ENCODE results near the gene GOPC.

Gene GOPC

DNA sequence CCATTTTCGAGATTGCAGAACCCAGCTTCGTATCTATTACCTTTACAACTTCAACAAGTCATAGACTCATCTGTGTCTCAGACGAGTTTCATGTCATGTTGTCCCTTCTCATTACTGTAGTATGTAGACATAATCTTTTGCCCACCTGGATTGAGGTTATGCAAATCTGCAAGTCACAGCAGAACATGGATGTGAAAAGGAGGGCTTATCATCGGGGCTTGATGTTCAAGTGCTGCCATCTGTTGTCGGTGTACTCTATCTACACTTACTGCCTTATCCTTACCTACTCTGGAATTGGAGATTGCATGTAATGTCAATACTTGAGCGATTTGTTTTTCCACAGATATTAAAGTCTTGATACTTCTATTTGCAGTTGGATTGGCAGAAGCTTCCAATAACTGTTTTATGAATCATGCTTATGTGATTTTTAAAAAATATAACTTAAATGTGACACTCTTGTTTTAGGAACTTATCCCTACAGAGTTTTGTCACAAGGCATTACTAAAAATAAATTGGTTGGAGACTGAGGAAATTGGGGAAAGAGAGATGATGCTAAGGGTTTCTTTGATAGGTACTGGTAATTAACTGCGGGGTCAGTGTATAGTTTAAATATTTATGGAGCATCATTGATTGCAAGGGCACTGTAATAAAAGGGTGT, 3.0 kb upstream of the GOPC start:
- Mint-ChIP-seq H3K4me1 (ENCODE audit: low read depth) (peaks cover 23% of the 10 kb centered on the region), H3K36me3 (peaks cover under 1% of the 10 kb centered on the region), H3K27me3 (peaks cover 9% of the 10 kb centered on the region), H3K9me3 (ENCODE audit: low read depth) (no peaks in the 10 kb centered on the region), H3K27ac (peak overlapping the region; percentile 4), H3K4me3 (no peak overlapping the region)

DNA sequence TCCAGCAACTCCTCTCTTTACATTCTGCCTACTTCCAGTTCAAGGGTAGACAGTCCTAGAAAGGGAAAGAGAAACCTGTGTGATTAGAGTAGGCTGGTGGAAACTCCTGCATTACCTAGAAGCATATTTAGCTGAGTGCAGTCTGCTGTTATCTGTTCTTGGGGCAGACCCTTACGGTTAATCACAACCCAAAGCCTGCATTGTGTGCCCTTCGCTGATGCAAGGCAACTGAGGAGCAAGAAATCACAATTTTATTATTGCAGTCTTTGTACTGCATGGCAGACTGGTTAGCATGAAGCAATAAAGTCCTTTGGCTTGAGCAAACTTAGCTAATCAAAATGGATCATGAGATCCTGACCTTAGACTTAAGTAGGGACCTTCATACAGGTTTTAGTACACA, 1.5 kb upstream of the GOPC start:
- H3K27me3 Mint-ChIP-seq, result peaks cover 5% of the 10 kb centered on the region
- H3K9me3 Mint-ChIP-seq (ENCODE audit: low read depth), result no peaks in the 10 kb centered on the region
- H3K27ac Mint-ChIP-seq, result no peak overlapping the region
- H3K4me3 Mint-ChIP-seq, result peak overlapping the region; percentile 35
- H3K4me1 Mint-ChIP-seq (ENCODE audit: low read depth), result peaks cover 35% of the 10 kb centered on the region
- peaks cover 4% of the 10 kb centered on the region for H3K36me3 Mint-ChIP-seq

DNA sequence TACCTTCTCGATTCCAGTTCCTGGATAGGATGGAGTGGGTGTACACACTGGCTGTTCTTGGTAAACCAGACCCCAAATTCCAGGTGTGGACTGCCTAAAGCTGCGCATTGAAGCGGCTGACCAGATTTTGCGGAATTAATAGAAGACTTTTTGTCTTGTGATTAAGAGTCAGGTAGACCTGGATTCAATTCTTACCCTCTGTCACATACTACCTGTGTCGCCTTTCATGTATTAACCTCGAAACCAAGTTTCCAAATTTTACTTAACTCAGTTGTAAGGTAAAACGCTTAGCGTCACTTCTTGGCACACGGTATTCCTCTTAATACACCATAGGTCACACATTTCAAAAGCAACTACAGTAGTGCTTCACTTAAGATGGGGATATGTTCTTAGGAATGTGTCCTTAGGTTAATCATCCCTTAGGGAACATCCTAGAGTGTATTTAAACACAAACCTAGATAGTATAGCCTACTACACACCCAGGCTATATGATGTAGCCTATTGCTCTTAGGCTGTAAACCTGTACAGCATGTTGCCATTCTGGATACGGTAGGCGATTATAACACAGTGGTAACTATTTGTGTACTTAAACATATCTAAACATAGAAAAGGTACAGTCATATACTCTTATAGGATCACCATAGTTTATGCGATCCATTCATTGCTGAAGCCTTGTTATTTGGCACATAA, 733 bp upstream of the GOPC start:
- H3K27me3 Mint-ChIP-seq, result peaks cover 3% of the 10 kb centered on the region
- H3K27ac Mint-ChIP-seq, result peak overlapping the region; percentile 99
- H3K36me3 Mint-ChIP-seq, result peaks cover 9% of the 10 kb centered on the region
- H3K4me3 Mint-ChIP-seq, result peak overlapping the region; percentile 99
- peaks cover 42% of the 10 kb centered on the region for H3K4me1 Mint-ChIP-seq (ENCODE audit: low read depth)
- H3K9me3 Mint-ChIP-seq (ENCODE audit: low read depth), result no peaks in the 10 kb centered on the region

DNA sequence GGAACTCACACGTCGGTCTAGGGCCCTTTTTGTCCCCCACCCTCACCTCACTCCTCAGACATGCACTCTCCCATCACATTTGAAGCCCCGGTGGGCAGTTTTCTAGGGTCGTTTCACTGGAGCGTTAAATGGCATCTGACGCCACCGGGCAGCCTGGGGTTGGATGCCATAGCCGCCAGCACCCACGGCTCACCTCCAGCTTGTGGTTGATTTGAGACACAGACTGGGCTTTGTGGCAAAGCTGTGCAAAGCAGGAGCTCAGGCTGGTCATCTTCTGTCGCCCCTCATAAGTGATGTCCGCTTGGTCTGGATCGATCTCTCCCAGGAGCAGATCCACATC, 530 bp downstream of the GOPC start:
- H3K4me3 Mint-ChIP-seq, result peak overlapping the region; percentile 99
- no peaks in the 10 kb centered on the region for H3K9me3 Mint-ChIP-seq (ENCODE audit: low read depth)
- H3K27ac Mint-ChIP-seq, result peak overlapping the region; percentile 99
- H3K27me3 Mint-ChIP-seq, result no peaks in the 10 kb centered on the region
- peaks cover 46% of the 10 kb centered on the region for H3K4me1 Mint-ChIP-seq (ENCODE audit: low read depth)
- peaks cover 18% of the 10 kb centered on the region for H3K36me3 Mint-ChIP-seq

DNA sequence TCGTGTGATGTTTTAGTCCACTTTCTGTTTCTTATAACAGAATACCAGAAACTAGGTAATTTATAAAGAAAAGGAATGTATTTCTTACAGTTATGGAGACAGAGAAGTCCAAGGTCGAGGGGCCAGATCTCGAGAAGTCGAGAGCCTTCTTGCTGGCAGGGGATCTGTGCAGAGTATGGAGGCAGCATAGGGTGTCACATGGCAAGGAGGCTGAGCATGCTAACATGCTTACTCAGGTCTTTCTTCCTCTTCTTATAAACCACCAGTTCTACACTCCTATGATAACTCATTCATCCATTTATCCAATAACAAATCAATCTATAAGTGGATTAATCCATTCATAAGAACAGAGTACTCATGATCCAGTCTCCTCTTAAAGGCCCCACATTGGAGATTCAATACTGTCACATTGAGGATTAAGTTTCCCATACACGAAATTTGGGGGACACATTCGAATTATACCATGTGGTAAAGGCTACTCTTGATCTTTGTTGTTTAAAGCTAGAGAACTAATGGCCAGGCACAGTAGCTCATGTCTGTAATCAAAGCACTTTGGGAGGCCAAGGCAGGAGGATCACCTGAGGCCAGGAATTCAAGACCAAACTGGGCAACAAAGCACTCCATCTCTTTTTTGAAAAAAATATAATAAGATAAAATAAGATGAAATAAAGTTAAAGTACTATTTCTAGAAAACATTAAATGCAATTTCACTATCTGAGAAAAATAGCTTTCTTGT, 2.1 kb downstream of the GOPC start:
- Mint-ChIP-seq H3K4me1 (ENCODE audit: low read depth) (peaks cover 45% of the 10 kb centered on the region), H3K9me3 (ENCODE audit: low read depth) (peaks cover 8% of the 10 kb centered on the region), H3K36me3 (peaks cover 28% of the 10 kb centered on the region), H3K4me3 (peak overlapping the region; percentile 99), H3K27ac (peak overlapping the region; percentile 16), H3K27me3 (no peaks in the 10 kb centered on the region)

DNA sequence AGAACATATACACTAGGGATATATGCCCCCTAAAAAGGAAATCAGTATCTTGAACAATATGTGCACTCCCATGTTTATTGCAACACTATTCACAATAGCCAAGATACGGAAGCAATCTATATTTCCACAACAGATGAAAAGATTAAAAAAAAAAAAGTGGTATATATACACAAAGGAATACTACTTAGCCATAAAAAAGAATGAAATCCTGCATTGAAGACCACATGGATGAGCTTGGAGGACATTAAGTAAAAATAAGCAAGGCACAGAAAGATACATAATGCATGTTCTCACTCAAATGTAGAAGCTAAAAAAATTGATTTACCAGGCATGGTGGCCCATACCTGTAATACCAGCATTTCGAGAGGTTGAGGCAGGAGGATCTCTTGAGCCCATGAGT, 4.6 kb downstream of the GOPC start:
- no peak overlapping the region for H3K27ac Mint-ChIP-seq
- no peak overlapping the region for H3K4me3 Mint-ChIP-seq

DNA sequence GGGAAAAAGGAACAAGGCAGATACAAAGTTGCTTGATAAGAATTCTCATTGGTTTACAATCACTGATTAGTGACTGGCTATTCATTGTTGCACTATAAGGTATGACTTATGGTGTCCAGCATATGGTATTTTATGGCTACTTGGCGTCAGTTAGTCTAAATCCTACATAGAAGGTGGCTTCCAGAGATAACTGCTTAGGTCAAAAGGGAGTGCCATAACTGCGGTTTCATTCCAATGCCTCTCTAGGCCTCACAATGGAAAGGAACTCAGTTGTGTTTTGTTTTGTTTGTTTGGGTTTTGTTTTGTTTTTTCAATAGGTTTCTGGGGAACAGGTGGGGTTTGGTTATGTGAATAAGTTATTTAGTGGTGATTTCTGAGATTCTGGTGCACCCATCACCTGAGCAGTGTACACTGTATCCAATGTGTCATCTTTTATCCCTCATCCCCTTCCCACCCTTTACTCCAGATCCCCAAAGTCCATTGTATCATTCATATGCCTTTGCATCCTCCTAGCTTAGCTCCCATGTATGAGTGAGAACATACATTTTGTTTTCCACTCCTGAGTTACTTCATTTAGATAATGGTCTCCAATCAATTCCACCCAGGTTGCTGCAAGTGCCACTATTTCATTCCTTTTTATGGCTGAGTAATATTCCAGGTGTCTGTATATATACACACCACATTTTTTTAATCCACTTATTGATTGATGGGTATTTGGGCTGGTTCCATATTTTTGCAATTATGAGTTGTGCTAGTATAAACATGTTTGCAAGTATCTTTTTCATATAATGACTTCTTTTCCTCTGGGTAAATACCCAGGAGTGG, 7.0 kb downstream of the GOPC start:
- no peaks in the 10 kb centered on the region for H3K27me3 Mint-ChIP-seq
- H3K4me3 Mint-ChIP-seq, result no peak overlapping the region
- peaks cover 34% of the 10 kb centered on the region for H3K36me3 Mint-ChIP-seq
- H3K27ac Mint-ChIP-seq, result no peak overlapping the region
- peaks cover 8% of the 10 kb centered on the region for H3K9me3 Mint-ChIP-seq (ENCODE audit: low read depth)
- H3K4me1 Mint-ChIP-seq (ENCODE audit: low read depth), result peaks cover 34% of the 10 kb centered on the region

More for the DNA sequence above, 4.6 kb downstream of the GOPC start:
- no peaks in the 10 kb centered on the region for H3K27me3 Mint-ChIP-seq
- peaks cover 28% of the 10 kb centered on the region for H3K36me3 Mint-ChIP-seq
- H3K9me3 Mint-ChIP-seq (ENCODE audit: low read depth), result peaks cover 8% of the 10 kb centered on the region
- H3K4me1 Mint-ChIP-seq (ENCODE audit: low read depth), result peaks cover 36% of the 10 kb centered on the region

DNA sequence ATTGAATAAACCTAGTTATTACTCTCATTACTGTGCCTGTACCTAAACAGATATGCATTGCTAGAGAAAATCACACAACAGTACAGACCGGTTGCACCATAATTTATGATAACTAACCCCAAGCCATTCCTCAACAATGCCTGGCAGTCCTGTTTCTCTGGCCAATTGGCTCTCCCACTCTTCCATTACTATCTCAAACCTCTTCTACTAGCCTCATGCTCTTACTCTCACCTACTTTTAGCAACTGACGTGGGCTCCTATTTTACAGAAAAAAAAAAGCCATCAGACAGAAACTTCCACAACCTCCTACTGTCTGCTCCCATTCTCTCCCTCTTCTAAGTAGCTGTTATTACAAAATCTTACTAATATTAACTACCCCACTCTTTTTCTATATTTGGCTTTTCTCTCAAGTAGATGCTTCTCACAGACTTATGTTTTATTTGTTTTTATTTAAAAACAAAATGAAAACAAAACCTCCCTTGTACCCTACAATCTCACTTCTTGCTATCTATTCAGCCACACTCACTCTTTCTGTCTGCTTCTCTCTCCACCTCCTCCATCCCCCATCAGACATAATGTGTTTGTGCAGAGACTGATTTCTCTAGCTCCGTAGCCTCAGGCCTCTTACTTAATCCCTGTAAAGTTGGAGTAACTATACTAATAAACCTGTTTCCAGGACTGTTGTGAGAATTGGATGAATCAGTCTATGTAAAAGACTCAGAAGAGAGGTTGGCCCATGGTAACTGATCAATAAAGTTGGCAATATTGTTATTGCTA, 9.1 kb downstream of the GOPC start:
- Mint-ChIP-seq H3K4me1 (ENCODE audit: low read depth) (peaks cover 20% of the 10 kb centered on the region), H3K36me3 (peaks cover 30% of the 10 kb centered on the region), H3K4me3 (no peak overlapping the region), H3K27ac (no peak overlapping the region), H3K27me3 (no peaks in the 10 kb centered on the region), H3K9me3 (ENCODE audit: low read depth) (peaks cover 8% of the 10 kb centered on the region)

DNA sequence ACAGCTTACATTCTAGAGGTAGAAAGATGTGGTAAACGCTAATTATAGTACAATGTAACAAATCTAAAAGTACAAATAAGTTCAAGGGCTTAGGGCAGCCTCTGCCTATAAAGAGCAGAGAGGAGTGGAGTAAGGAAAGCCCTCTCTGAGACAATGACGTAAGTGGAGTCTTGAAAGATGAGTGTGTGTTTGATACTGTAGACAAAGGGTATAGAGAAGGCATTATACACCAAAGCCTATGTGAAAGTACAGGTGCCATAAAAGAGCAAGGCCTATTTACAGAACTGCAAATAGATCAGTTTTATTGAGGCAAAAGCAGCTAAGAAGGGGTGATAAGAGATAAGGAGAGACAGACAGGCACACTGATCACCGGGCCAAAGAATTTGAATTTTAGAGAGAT, 10.9 kb downstream of the GOPC start:
- Mint-ChIP-seq H3K27me3 (no peaks in the 10 kb centered on the region), H3K9me3 (ENCODE audit: low read depth) (peaks cover 8% of the 10 kb centered on the region), H3K4me3 (no peak overlapping the region), H3K4me1 (ENCODE audit: low read depth) (peaks cover 24% of the 10 kb centered on the region), H3K36me3 (peaks cover 25% of the 10 kb centered on the region), H3K27ac (no peak overlapping the region)

DNA sequence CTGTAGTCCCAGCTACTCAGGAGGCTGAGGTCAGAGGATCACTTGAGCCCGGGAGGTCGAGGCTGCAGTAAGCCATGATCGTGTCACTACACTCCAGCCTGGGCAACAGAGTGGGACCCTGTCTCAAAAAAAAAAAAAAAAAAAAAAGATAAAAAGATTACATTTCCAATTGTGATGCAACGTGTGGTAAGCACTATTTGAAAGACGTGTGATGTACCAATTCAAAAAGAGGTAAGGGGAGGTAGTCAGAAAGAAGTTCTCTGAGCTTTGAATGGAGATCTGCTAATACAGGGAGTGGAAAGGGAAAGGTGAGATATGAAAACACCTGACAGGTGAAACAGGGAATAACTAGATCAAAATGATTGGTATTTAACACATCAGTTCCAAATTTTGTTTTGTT, 11.9 kb downstream of the GOPC start:
- H3K4me1 Mint-ChIP-seq (ENCODE audit: low read depth), result peaks cover 30% of the 10 kb centered on the region
- H3K27ac Mint-ChIP-seq, result no peak overlapping the region
- H3K4me3 Mint-ChIP-seq, result no peak overlapping the region
- H3K36me3 Mint-ChIP-seq, result peaks cover 17% of the 10 kb centered on the region
- no peaks in the 10 kb centered on the region for H3K9me3 Mint-ChIP-seq (ENCODE audit: low read depth)
- H3K27me3 Mint-ChIP-seq, result no peaks in the 10 kb centered on the region

DNA sequence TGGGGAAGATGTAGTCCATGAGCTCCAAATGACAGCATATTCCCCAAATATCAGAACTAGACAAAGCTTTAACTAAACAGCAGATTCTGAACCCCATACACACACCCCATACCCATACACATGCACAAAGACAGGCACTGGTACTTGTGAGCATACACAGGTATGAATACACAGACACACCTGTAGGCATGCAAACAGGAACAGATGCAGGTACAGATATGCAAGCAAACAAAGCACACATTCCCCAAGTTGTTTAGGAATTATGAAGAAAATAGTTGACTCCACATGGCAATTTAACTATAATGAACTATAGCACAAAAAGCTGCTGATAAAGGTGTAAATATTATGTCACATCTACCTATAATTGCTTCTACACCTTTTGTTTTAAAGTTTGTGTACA, 16.7 kb downstream of the GOPC start:
- Mint-ChIP-seq H3K27ac (no peak overlapping the region), H3K4me1 (ENCODE audit: low read depth) (peaks cover 47% of the 10 kb centered on the region)

DNA sequence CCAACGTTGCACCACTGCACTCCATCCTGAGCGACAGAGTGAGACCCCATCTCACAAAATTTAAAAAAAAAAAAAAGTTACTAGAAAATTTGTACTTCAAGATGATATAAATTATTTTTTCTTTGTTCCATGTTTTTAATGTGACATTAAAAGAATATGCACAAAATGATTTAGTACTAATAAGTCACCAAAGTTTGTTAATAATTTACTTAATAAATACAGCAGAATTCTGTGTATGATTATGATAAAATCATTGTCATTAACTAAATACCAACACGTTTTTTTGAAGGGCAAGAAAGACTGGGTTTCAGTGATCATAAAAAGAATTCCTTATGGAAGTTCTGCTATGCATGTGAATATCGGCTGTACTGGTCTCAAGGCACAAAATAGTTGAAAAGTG, 28.1 kb downstream of the GOPC start:
- H3K27me3 Mint-ChIP-seq, result no peaks in the 10 kb centered on the region
- H3K4me1 Mint-ChIP-seq (ENCODE audit: low read depth), result peaks cover under 1% of the 10 kb centered on the region
- H3K9me3 Mint-ChIP-seq (ENCODE audit: low read depth), result no peaks in the 10 kb centered on the region
- no peak overlapping the region for H3K4me3 Mint-ChIP-seq
- peaks cover 2% of the 10 kb centered on the region for H3K36me3 Mint-ChIP-seq
- no peak overlapping the region for H3K27ac Mint-ChIP-seq

More for the DNA sequence above, 16.7 kb downstream of the GOPC start:
- Mint-ChIP-seq H3K36me3 (peaks cover 16% of the 10 kb centered on the region), H3K27me3 (no peaks in the 10 kb centered on the region), H3K9me3 (ENCODE audit: low read depth) (no peaks in the 10 kb centered on the region), H3K4me3 (no peak overlapping the region)

DNA sequence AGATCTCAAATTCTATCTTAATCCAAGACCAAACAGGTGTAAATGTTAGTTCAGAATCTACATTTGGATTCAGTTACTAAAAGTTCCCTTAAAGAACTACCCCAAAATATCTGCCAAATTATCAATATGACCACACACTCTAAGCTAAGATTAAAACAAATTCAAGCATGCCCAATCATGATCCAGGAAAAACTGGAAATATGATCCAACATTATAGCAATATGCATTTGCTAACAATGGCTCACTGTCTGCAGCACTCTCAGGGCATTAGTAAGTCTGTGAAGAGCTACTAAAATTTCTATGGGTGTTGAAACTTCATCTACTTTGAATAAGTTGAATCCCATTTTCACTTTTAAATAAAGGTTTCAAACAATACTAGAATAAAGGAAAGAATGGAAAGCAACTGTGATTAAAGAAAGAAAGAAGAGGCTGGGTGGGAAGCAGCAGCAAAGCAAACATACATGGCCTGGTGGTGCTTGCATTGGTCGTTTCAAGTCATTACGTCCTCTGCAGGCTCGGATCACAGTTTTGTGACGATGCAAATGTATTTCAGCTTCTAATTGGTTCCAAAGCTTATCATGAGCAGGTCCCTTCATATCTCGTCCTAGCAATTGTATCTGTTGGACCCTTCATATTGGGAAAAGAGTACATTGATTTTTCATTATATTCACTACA, 29.2 kb downstream of the GOPC start:
- Mint-ChIP-seq H3K4me3 (no peak overlapping the region), H3K4me1 (ENCODE audit: low read depth) (no peaks in the 10 kb centered on the region), H3K36me3 (peaks cover 2% of the 10 kb centered on the region), H3K9me3 (ENCODE audit: low read depth) (no peaks in the 10 kb centered on the region), H3K27ac (no peak overlapping the region), H3K27me3 (no peaks in the 10 kb centered on the region)

Data from activated naive CD8-positive, alpha-beta T cell (primary cell).